Osteoblast (primary cell): Measurements from ENCODE around the gene KLF2. TPM values are rescaled to one million over a fixed set of nuclear protein-coding genes. Genes with fewer than 3 reads are reported as not detected.
A peak's percentile ranks its signal among the peaks of the same experiment; 100 is the strongest.

Experiments
- DNase-seq: peaks from one replicate; pipeline ENCODE4 v3.0.0; 2011; ENCODE audit warnings: low spot score, mixed read lengths; ENCODE audit not compliant: insufficient read length; ENCODE audit errors: missing footprints
- H2AFZ ChIP-seq: 2 replicates; pipeline ENCODE4 v1.6.0; 2011; ENCODE audit warnings: mild to moderate bottlenecking, low read length
- H3K27ac ChIP-seq: 2 replicates; pipeline ENCODE4 v1.5.1; 2011; ENCODE audit warnings: mild to moderate bottlenecking, low read depth, low read length, moderate library complexity
- H3K27me3 ChIP-seq: 2 replicates; pipeline ENCODE4 v1.6.0; 2012; ENCODE audit warnings: mild to moderate bottlenecking, control low read depth, inconsistent platforms, low read length, moderate library complexity; ENCODE audit not compliant: insufficient read depth
- H3K36me3 ChIP-seq: 2 replicates; pipeline ENCODE4 v1.5.1; 2011; ENCODE audit warnings: mild to moderate bottlenecking, low read length, control low read depth, moderate library complexity; ENCODE audit not compliant: insufficient read depth
- H3K4me1 ChIP-seq: 2 replicates; pipeline ENCODE4 v1.5.1; 2011; ENCODE audit warnings: mild to moderate bottlenecking, low read length, control low read depth, moderate library complexity; ENCODE audit not compliant: insufficient read depth
- H3K4me2 ChIP-seq: 2 replicates; pipeline ENCODE4 v1.6.0; 2011; ENCODE audit warnings: mild to moderate bottlenecking, low read length; ENCODE audit not compliant: insufficient read depth
- H3K4me3 ChIP-seq: fragments of 200-600 bp; sonication (generic); 3 replicates; pipeline ENCODE4 v1.5.1; 2012; ENCODE audit warnings: mild to moderate bottlenecking, low read length, inconsistent platforms; ENCODE audit not compliant: insufficient read depth
- H3K79me2 ChIP-seq: 2 replicates; pipeline ENCODE4 v1.6.0; 2012; ENCODE audit warnings: mild to moderate bottlenecking, low read length, control low read depth, inconsistent platforms; ENCODE audit not compliant: insufficient read depth
- H3K9me3 ChIP-seq: 2 replicates; pipeline ENCODE4 v1.5.1; 2011; ENCODE audit warnings: low read depth, low read length, control low read depth
- H4K20me1 ChIP-seq: 2 replicates; pipeline ENCODE4 v1.6.0; 2012; ENCODE audit warnings: mild to moderate bottlenecking, low read length, control low read depth; ENCODE audit not compliant: insufficient read depth
- CTCF ChIP-seq: IDR thresholded peaks from 2 replicates; pipeline ENCODE4 v1.5.1; 2011; ENCODE audit warnings: mild to moderate bottlenecking, low read depth, low read length, moderate library complexity; ENCODE audit errors: extremely low read depth
- total RNA-seq: library from RNA; depleted of rRNA; stranded (reverse); fragments of >200 nt; gene quantifications from 2 replicates; pipeline ENCODE4 v1.2.3, GENCODE V29; 2012

The KLF2 gene
- total RNA-seq, 1 donor = 16.6 TPM

GRCh38 chr19:16375936-16376185, 51.2 kb downstream of the KLF2 start:
- peak; percentile 53 for DNase-seq
- Histone ChIP-seq H3K27me3 (no peaks in the 10 kb centered on the region), H3K9me3 (no peaks in the 10 kb centered on the region), H3K4me3 (no peak overlapping the region), H3K4me1 (peaks cover 16% of the 10 kb centered on the region), H3K36me3 (peaks cover 18% of the 10 kb centered on the region), H3K4me2 (no peak overlapping the region), H3K79me2 (no peaks in the 10 kb centered on the region), H2AFZ (no peak overlapping the region), H3K27ac (no peak overlapping the region), H4K20me1 (peaks cover 26% of the 10 kb centered on the region)
- TF ChIP-seq CTCF = no peak

- Histone ChIP-seq H3K36me3 (peaks cover 18% of the 10 kb centered on the region), H2AFZ (no peak overlapping the region), H4K20me1 (peaks cover 27% of the 10 kb centered on the region), H3K4me2 (no peak overlapping the region), H3K4me3 (no peak overlapping the region), H3K79me2 (peaks cover 2% of the 10 kb centered on the region), H3K4me1 (peaks cover 16% of the 10 kb centered on the region), H3K27me3 (no peaks in the 10 kb centered on the region), H3K9me3 (no peaks in the 10 kb centered on the region), H3K27ac (no peak overlapping the region)
- DNase-seq = peak; percentile 87
- no peak for TF ChIP-seq CTCF
Measured at GRCh38 chr19:16376241-16376640, 51.6 kb downstream of the KLF2 start.

DNA sequence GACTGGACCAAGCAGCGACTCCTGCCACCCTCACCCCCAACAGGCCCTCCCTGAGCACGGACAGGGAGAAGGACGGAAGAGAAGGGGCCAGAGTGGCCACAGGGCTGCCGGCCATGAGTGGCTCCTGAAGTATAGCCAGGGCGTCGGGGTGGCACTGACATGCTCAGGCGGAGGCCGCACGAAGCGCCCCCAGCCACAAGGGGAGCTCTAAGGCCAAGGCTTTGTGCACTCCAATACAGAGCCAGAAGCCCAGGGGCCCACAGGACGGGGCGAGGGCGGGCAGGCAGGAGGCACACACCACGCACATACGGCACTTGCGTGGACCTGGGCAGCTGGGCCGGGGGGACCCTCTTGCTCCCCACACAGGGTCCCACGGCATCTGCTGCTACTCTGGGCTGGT, 52.0 kb downstream of the KLF2 start:
- Histone ChIP-seq H4K20me1 (peaks cover 26% of the 10 kb centered on the region), H3K9me3 (no peaks in the 10 kb centered on the region), H3K27me3 (no peaks in the 10 kb centered on the region), H3K4me1 (peaks cover 18% of the 10 kb centered on the region), H3K36me3 (peaks cover 18% of the 10 kb centered on the region), H3K27ac (no peak overlapping the region), H3K4me2 (no peak overlapping the region), H3K79me2 (peaks cover 4% of the 10 kb centered on the region), H2AFZ (no peak overlapping the region), H3K4me3 (no peak overlapping the region)
- peak; percentile 39 for TF ChIP-seq CTCF
- peak; percentile 66 for DNase-seq

DNA sequence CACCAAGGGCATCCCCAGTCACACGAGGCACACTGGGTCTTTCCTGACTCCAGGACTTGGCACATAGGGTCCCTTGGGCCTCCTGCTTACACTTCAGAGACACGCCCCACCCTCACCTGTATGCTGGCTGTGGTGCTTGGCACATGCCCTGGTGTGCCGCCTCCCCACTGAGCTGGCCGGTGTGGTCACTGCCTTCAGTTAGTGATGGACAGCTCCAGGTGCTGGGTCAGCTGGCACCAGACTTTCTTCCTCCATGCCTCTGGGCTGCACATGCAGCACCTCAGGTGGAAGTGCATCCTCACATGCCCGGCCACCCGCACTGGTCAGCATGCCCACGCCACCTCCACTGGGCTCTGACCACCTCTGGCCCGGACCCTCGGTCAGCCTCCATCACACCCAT, 52.9 kb downstream of the KLF2 start:
- no peaks in the 10 kb centered on the region for H3K9me3 ChIP-seq
- H3K4me2 ChIP-seq = no peak overlapping the region
- no peak overlapping the region for H2AFZ ChIP-seq
- peaks cover 18% of the 10 kb centered on the region for H3K36me3 ChIP-seq
- DNase-seq = peak; percentile 17
- TF ChIP-seq CTCF = no peak
- H3K27me3 ChIP-seq = no peaks in the 10 kb centered on the region
- H4K20me1 ChIP-seq = peaks cover 22% of the 10 kb centered on the region
- H3K4me1 ChIP-seq = peaks cover 27% of the 10 kb centered on the region
- no peak overlapping the region for H3K4me3 ChIP-seq
- H3K79me2 ChIP-seq = peaks cover 4% of the 10 kb centered on the region
- H3K27ac ChIP-seq = no peak overlapping the region

Other genes starting within 250 kb of the KLF2 start
- gene TPM4, start 248.3 kb upstream of the KLF2 start, total RNA-seq = 1,233 and 1,325 TPM in 2 replicates
- 61.6 and 68.8 TPM in 2 replicates for gene RAB8A, start 212.9 kb upstream of the KLF2 start, total RNA-seq
- gene HSH2D, start 181.1 kb upstream of the KLF2 start, total RNA-seq = 0.36 TPM in 1 of 2 replicates, not detected in the other
- not detected in 2 replicates for gene CIB3, start 151.3 kb upstream of the KLF2 start, total RNA-seq
- gene FAM32A, start 139.4 kb upstream of the KLF2 start, total RNA-seq = 93.4 and 109 TPM in 2 replicates
- gene AP1M1, start 126.9 kb upstream of the KLF2 start, total RNA-seq = 49.5 and 52.1 TPM in 2 replicates
- gene EPS15L1, start 147.1 kb downstream of the KLF2 start, total RNA-seq = 13.8 and 15.2 TPM in 2 replicates
- gene CALR3, start 171.3 kb downstream of the KLF2 start, total RNA-seq = not detected in 2 replicates
- 7.2 and 7.7 TPM in 2 replicates for gene C19orf44, start 171.6 kb downstream of the KLF2 start, total RNA-seq
- gene CHERP, start 217.6 kb downstream of the KLF2 start, total RNA-seq = 5.8 and 6.5 TPM in 2 replicates
- gene SLC35E1, start 247.6 kb downstream of the KLF2 start, total RNA-seq = 38.0 and 41.5 TPM in 2 replicates